Left lung (tissue), 10 donors: ENCODE data around the gene CYP17A1. TPM values are rescaled to one million over a fixed set of nuclear protein-coding genes. Genes with fewer than 3 reads are reported as not detected.
A peak's percentile ranks its signal among the peaks of the same experiment; 100 is the strongest.
"Not testable (repeated sequence)": the region's sequence is repeated elsewhere in the genome, so short reads cannot be mapped to it uniquely, and the experiment has no call there.

Experiments used
- ATAC-seq: fragments of 200-7000 bp; cut with Tn5 transposase; one replicate; pipeline ENCODE4 v1.9.1; 2020; ENCODE audit warnings: moderate library complexity
- DNase-seq, 4 donors: peaks; one replicate each; pipeline ENCODE4 v3.0.0-alpha.2; 2013 to 2020
- H3K27ac ChIP-seq, 2 donors: fragments of 200-600 bp; sonication (generic) in 1 of 2; one replicate each; pipeline versions ENCODE4 v1.5.0 to v1.8.0; 2020 to 2021
- H3K27me3 ChIP-seq, 2 donors: fragments of 200-600 bp; sonication (generic) in 1 of 2; one replicate each; pipeline versions ENCODE4 v1.5.0 to v1.8.0; 2020 to 2021
- H3K36me3 ChIP-seq, 2 donors: fragments of 200-600 bp; sonication (generic) in 1 of 2; one replicate each; pipeline versions ENCODE4 v1.5.0 to v1.8.0; 2020 to 2021
- H3K4me1 ChIP-seq, 2 donors: fragments of 200-600 bp; one replicate each; pipeline ENCODE4 v1.8.0; 2021
- H3K4me3 ChIP-seq, 2 donors: fragments of 200-600 bp; sonication (generic) in 1 of 2; one replicate each; pipeline versions ENCODE4 v1.5.0 to v1.8.0; 2020 to 2021; ENCODE audit warnings: mild to moderate bottlenecking in 1 of 2
- H3K9me3 ChIP-seq, 2 donors: fragments of 200-600 bp; sonication (generic) in 1 of 2; one replicate each; pipeline versions ENCODE4 v1.5.0 to v1.8.0; 2020 to 2021
- intact Hi-C, 2 donors: fragments of 100-400 bp; cut with DNase I; formaldehyde crosslinking; loops; one replicate each; pipeline versions ENCODE4 v1.11.2 to v1.14.2; 2022
- polyA plus RNA-seq, 6 donors: library from polyadenylated mRNA; unstranded; fragments of 120-200 nt; gene quantifications; one replicate each; pipeline ENCODE4 v1.2.1, GENCODE V29; 2013; ENCODE audit not compliant: insufficient read length in 6 of 6
- total RNA-seq, 2 donors: library from RNA; stranded (reverse); fragmentation: NEBNext Ultra II Directional; extraction: Animal tissue kit (Norgen Biotek cat#: 25700); gene quantifications; one replicate each; pipeline ENCODE4 v1.2.1, GENCODE V29; 2021
- TF ChIP-seq, protein P1 (sequence below), 2 donors: fragments of 200-600 bp; sonication (generic) in 1 of 2; IDR thresholded peaks; one replicate each; pipeline versions ENCODE4 v1.5.0 to v1.8.0; 2021; ENCODE audit warnings: antibody characterized with exemption in 2 of 2
- donor health status: DM: no; HTN: yes; CAD: no.
- donor health status: DM: no; HTN: no; CAD: no.

The CYP17A1 gene
- total and polyA plus RNA-seq, 8 donors, result 0.28 to 2.1 (median 0.55) TPM; not detected in 2

DNA sequence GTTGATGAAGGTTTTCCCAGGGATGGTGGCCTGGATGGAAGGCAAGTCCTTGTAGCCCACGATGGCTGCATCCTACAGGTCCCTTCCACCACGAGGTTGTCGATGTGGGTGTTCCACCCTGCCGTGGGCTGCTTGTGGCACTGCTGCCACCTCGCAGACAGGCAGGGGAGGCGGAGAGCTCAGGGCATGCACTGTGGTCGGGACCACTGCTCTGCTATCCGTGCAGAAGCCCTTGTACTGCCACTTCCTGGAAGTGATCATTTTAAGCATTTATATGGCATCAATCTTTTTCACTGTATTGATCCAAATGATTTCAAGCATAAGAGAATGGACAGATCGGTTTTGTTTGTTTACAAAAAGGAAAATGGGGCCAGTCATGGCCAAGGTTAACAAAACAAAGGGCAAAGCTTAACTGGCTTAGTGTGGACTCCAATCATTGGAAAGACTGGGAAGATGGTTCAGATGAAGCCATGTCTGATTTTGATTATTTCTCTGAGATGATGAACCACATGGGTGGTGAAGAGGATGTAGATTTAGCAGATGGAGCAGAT, 8.2 kb upstream of the CYP17A1 start:
- DNase-seq, result no peak
- H3K36me3 ChIP-seq, result no peaks in the 10 kb centered on the region
- peaks cover 0 to 5% of the 10 kb centered on the region in 2 donors for H3K9me3 ChIP-seq
- intact Hi-C loops, result no loop called here
- ATAC-seq, result no peak
- H3K4me3 ChIP-seq, result no peak overlapping the region
- H3K27me3 ChIP-seq, result no peaks in the 10 kb centered on the region
- H3K27ac ChIP-seq, result no peak overlapping the region
- TF ChIP-seq, protein P1, sequence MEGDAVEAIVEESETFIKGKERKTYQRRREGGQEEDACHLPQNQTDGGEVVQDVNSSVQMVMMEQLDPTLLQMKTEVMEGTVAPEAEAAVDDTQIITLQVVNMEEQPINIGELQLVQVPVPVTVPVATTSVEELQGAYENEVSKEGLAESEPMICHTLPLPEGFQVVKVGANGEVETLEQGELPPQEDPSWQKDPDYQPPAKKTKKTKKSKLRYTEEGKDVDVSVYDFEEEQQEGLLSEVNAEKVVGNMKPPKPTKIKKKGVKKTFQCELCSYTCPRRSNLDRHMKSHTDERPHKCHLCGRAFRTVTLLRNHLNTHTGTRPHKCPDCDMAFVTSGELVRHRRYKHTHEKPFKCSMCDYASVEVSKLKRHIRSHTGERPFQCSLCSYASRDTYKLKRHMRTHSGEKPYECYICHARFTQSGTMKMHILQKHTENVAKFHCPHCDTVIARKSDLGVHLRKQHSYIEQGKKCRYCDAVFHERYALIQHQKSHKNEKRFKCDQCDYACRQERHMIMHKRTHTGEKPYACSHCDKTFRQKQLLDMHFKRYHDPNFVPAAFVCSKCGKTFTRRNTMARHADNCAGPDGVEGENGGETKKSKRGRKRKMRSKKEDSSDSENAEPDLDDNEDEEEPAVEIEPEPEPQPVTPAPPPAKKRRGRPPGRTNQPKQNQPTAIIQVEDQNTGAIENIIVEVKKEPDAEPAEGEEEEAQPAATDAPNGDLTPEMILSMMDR (IDR thresholded peaks at IDR 0.05), result no peak
- no peaks in the 10 kb centered on the region for H3K4me1 ChIP-seq

GRCh38 chr10:102844190-102844776, 7.1 kb upstream of the CYP17A1 start:
- H3K4me3 ChIP-seq, H3K9me3 ChIP-seq, H3K4me1 ChIP-seq, H3K36me3 ChIP-seq, DNase-seq, H3K27ac ChIP-seq, intact Hi-C loops, ATAC-seq, H3K27me3 ChIP-seq: not testable (repeated sequence)

GRCh38 chr10:102843139-102843538, 5.9 kb upstream of the CYP17A1 start:
- DNase-seq, H3K27me3 ChIP-seq, H3K4me1 ChIP-seq, H3K27ac ChIP-seq, intact Hi-C loops, H3K4me3 ChIP-seq, H3K36me3 ChIP-seq, ATAC-seq: not testable (repeated sequence)
- H3K9me3 ChIP-seq, result peaks cover 0 to 12% of the 10 kb centered on the region in 2 donors

DNA sequence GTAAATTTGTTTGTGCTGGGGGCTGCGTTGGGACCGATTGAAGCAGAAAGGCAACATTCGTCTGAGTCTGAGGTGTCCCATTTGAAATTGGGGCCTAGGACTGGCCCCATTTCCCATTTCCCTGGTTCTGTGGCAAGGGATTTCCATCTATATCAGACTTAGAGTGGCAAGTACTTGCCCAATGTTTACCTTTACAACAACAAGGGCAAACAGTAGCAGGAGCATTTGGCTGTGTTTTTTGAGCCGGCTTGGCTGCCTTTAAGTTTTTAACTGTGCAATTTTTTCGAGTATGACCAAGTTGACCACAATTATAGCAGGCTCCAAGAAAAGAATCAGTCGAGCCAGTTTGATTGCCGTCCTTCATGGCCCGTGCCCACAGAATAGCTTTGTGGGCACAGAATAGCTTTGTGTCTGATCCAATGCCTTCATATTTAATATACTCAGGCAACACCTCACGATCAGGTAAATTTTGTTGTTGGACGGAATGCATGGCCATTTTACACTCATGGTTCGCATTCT, 4.7 kb upstream of the CYP17A1 start:
- intact Hi-C loops, result no loop called here
- ATAC-seq (peak; percentile 35), DNase-seq (no peak)
- H3K36me3 ChIP-seq, result no peaks in the 10 kb centered on the region
- no peak overlapping the region for H3K27ac ChIP-seq
- H3K27me3 ChIP-seq, result no peaks in the 10 kb centered on the region
- TF ChIP-seq, protein P1 (IDR thresholded peaks at IDR 0.05), result no peak
- no peak overlapping the region for H3K4me3 ChIP-seq
- H3K4me1 ChIP-seq, result no peaks in the 10 kb centered on the region
- H3K9me3 ChIP-seq, result peaks cover 0 to 21% of the 10 kb centered on the region in 2 donors

- not testable (repeated sequence) for H3K27me3 ChIP-seq, H3K36me3 ChIP-seq, H3K4me3 ChIP-seq, H3K27ac ChIP-seq, DNase-seq, H3K4me1 ChIP-seq, ATAC-seq
- intact Hi-C loops, result loop anchor here in 1 of 2 donors (5.0 kb wide), 1 partner anchor 64 kb away; no protein-coding TSS in a partner anchor
- H3K9me3 ChIP-seq, result peaks cover 0 to 16% of the 10 kb centered on the region in 2 donors
These were observed 1.2 kb upstream of the CYP17A1 start for GRCh38 chr10:102838276-102838927.

GRCh38 chr10:102835007-102835482, 2.2 kb downstream of the CYP17A1 start:
- ATAC-seq (peak; percentile 95), DNase-seq (peak in 3 of 4 donors; percentile 68 to 85 (median 70))
- H3K4me1 ChIP-seq, result peaks cover 0 to 8% of the 10 kb centered on the region in 2 donors
- no peak overlapping the region for H3K27ac ChIP-seq
- H3K4me3 ChIP-seq, result no peak overlapping the region
- H3K9me3 ChIP-seq, result peaks cover 0 to 16% of the 10 kb centered on the region in 2 donors
- H3K36me3 ChIP-seq, result no peaks in the 10 kb centered on the region
- intact Hi-C loops, result loop anchor here in 1 of 2 donors (5.0 kb wide), 1 partner anchor 67 kb away; no protein-coding TSS in a partner anchor
- no peaks in the 10 kb centered on the region for H3K27me3 ChIP-seq
- TF ChIP-seq, protein P1 (IDR thresholded peaks at IDR 0.05), result peak; percentile 86 to 93
